ENCODE measurements around the gene OST4.

DNA sequence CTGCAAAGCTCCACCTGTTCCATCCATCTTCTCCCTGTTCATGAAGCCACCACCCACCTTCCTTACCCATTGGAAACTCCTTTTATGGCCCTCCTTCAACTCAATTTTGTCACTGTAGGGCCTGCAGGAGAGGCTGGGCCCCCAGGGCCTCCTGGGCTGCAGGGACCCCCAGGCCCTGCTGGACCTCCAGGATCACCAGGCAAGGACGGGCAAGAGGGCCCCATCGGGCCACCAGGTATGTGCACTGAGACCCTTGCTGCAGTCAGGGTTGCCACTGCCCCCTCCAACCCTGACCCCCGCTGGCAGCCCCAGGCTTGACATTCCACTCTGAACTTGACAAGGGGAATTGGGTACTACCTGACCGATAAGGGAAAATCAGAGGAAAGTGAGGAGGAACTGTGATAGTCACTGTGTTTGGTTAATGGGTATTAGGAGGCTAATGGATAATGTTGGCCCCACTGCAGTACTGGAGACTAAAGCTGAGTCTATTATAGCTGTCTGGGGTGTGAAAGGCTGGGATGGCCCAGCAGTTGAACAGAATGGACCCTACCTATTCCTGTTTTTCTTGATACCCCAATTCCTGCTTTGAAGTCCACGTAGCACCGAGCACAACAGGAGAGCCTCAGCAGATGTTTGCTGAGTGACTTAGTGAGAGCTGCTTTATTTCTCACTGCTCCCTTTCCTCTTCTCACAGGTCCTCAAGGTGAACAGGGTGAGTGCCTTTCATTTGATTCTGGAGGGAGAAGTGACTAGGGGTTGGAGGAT, 13.0 kb upstream of the OST4 start:
- TF ChIP-seq, protein P1, sequence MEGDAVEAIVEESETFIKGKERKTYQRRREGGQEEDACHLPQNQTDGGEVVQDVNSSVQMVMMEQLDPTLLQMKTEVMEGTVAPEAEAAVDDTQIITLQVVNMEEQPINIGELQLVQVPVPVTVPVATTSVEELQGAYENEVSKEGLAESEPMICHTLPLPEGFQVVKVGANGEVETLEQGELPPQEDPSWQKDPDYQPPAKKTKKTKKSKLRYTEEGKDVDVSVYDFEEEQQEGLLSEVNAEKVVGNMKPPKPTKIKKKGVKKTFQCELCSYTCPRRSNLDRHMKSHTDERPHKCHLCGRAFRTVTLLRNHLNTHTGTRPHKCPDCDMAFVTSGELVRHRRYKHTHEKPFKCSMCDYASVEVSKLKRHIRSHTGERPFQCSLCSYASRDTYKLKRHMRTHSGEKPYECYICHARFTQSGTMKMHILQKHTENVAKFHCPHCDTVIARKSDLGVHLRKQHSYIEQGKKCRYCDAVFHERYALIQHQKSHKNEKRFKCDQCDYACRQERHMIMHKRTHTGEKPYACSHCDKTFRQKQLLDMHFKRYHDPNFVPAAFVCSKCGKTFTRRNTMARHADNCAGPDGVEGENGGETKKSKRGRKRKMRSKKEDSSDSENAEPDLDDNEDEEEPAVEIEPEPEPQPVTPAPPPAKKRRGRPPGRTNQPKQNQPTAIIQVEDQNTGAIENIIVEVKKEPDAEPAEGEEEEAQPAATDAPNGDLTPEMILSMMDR (IDR thresholded peaks at IDR 0.05) = no peak
- TF ChIP-seq POLR2A (IDR thresholded peaks at IDR 0.05) (no peak), POLR2AphosphoS5 (IDR thresholded peaks at IDR 0.05) (no peak), EP300 (IDR thresholded peaks at IDR 0.05) (no peak)

Measured in suprapubic skin (tissue), 4 donors.